Smooth muscle cell (in vitro differentiated cells): ENCODE measurements around the gene STXBP3. TPM values are rescaled to one million over a fixed set of nuclear protein-coding genes. Genes with fewer than 3 reads are reported as not detected.
A peak's percentile ranks its signal among the peaks of the same experiment; 100 is the strongest.

Experiments used
- DNase-seq: peaks from one replicate; lab custom pipeline; 2025; ENCODE audit not compliant: unreplicated experiment; lab: John Stamatoyannopoulos, UW
- H2AFZ ChIP-seq: fragments of 200-600 bp; sonication (generic); 2 replicates; pipeline ENCODE4 v1.6.0; 2016; ENCODE audit warnings: antibody characterized with exemption, low read depth, mild to moderate bottlenecking
- H3F3A ChIP-seq: fragments of 200-600 bp; sonication (generic); 2 replicates; pipeline ENCODE4 v1.6.0; 2017; ENCODE audit warnings: antibody characterized with exemption, low read depth
- H3K27ac ChIP-seq: fragments of 200-600 bp; sonication (generic); 2 replicates; pipeline ENCODE4 v1.5.1; 2016; ENCODE audit warnings: low read depth, mild to moderate bottlenecking
- H3K27me3 ChIP-seq: fragments of 200-600 bp; sonication (generic); 2 replicates; pipeline ENCODE4 v1.6.1; 2016; ENCODE audit warnings: low read depth, mild to moderate bottlenecking
- H3K36me3 ChIP-seq: fragments of 200-600 bp; sonication (generic); 2 replicates; pipeline ENCODE4 v1.5.1; 2016; ENCODE audit warnings: low read depth
- H3K4me1 ChIP-seq: fragments of 200-600 bp; sonication (generic); 2 replicates; pipeline ENCODE4 v1.5.1; 2016; ENCODE audit warnings: low read depth
- H3K4me2 ChIP-seq: fragments of 200-600 bp; sonication (generic); 2 replicates; pipeline ENCODE4 v1.6.0; 2016; ENCODE audit warnings: mild to moderate bottlenecking
- H3K4me3 ChIP-seq: fragments of 200-600 bp; sonication (generic); 2 replicates; pipeline ENCODE4 v1.5.1; 2016; ENCODE audit warnings: mild to moderate bottlenecking
- H3K79me2 ChIP-seq: fragments of 200-600 bp; sonication (generic); 2 replicates; pipeline ENCODE4 v1.6.0; 2016; ENCODE audit warnings: low read depth, mild to moderate bottlenecking
- H3K9ac ChIP-seq: fragments of 200-600 bp; sonication (generic); 2 replicates; pipeline ENCODE4 v1.6.0; 2016; ENCODE audit warnings: low read depth
- H3K9me3 ChIP-seq: fragments of 200-600 bp; sonication (generic); replicated peaks from 2 replicates; pipeline ENCODE4 v1.5.1; 2016; ENCODE audit warnings: low read depth
- H4K20me1 ChIP-seq: fragments of 200-600 bp; sonication (generic); 2 replicates; pipeline ENCODE4 v1.6.0; 2016; ENCODE audit warnings: low read depth
- WGBS: methylation state at CpG from one replicate; pipeline ENCODE4 v1.1.7; 2016; ENCODE audit warnings: low lambda C conversion rate; 5-methylcytosine and 5-hydroxymethylcytosine counted together
- polyA plus RNA-seq: library from polyadenylated mRNA; unstranded; fragments of >200 nt; fragmentation: Nextera tagmentation; extraction: Ambion mirVana; gene quantifications from 2 replicates; pipeline ENCODE4 v1.2.1, GENCODE V29; 2016
- total RNA-seq: library from RNA; depleted of rRNA; stranded (reverse); fragments of >200 nt; gene quantifications from 2 replicates; pipeline ENCODE4 v1.2.3, GENCODE V29; 2014
- TF ChIP-seq, protein P1 (sequence below): fragments of 200-600 bp; sonication (generic); IDR thresholded peaks from 2 replicates; pipeline ENCODE4 v1.5.1; 2017; ENCODE audit warnings: borderline replicate concordance, mild to moderate bottlenecking, antibody characterized with exemption; ENCODE audit not compliant: insufficient read depth, poor library complexity, severe bottlenecking

The STXBP3 gene
- total and polyA plus RNA-seq, 2 experiments from 2014 or later, result 27.9 to 69.8 TPM

DNA sequence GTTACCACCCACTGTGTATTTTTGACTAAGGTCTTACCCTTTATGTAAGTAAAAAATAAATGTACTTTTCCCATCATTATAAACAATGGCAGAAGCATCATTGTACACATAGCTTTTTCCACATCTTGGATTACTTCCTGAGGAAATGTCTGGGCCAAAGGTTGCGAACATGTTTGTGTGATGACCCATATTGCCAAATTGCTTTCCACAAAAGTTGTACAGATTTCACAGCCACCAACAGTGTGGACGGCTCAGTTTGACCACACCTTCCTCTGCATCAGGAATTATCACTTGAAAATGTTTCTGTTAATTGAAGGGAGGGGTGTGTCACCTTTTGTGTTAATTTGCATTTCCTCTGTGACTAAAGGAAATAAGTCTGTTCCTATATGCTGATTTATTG lies 84.8 kb downstream of the STXBP3 start:
- H3K36me3 ChIP-seq, result no peaks in the 10 kb centered on the region
- no peaks in the 10 kb centered on the region for H3K27me3 ChIP-seq
- H3K4me2 ChIP-seq, result peak overlapping the region; percentile 71
- H3F3A ChIP-seq, result peaks cover 4% of the 10 kb centered on the region
- peaks cover 7% of the 10 kb centered on the region for H3K4me1 ChIP-seq
- no peak for DNase-seq
- H3K9ac ChIP-seq, result peak overlapping the region; percentile 70
- H3K27ac ChIP-seq, result peak overlapping the region; percentile 95
- peak overlapping the region; percentile 56 for H2AFZ ChIP-seq
- no peak overlapping the region for H3K4me3 ChIP-seq
- no peaks in the 10 kb centered on the region for H3K9me3 ChIP-seq
- TF ChIP-seq, protein P1, sequence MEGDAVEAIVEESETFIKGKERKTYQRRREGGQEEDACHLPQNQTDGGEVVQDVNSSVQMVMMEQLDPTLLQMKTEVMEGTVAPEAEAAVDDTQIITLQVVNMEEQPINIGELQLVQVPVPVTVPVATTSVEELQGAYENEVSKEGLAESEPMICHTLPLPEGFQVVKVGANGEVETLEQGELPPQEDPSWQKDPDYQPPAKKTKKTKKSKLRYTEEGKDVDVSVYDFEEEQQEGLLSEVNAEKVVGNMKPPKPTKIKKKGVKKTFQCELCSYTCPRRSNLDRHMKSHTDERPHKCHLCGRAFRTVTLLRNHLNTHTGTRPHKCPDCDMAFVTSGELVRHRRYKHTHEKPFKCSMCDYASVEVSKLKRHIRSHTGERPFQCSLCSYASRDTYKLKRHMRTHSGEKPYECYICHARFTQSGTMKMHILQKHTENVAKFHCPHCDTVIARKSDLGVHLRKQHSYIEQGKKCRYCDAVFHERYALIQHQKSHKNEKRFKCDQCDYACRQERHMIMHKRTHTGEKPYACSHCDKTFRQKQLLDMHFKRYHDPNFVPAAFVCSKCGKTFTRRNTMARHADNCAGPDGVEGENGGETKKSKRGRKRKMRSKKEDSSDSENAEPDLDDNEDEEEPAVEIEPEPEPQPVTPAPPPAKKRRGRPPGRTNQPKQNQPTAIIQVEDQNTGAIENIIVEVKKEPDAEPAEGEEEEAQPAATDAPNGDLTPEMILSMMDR, result no peak
- H4K20me1 ChIP-seq, result no peaks in the 10 kb centered on the region
- H3K79me2 ChIP-seq, result no peaks in the 10 kb centered on the region
- WGBS, result 63% methylated on average over 2 of the region's 2 CpGs

DNA sequence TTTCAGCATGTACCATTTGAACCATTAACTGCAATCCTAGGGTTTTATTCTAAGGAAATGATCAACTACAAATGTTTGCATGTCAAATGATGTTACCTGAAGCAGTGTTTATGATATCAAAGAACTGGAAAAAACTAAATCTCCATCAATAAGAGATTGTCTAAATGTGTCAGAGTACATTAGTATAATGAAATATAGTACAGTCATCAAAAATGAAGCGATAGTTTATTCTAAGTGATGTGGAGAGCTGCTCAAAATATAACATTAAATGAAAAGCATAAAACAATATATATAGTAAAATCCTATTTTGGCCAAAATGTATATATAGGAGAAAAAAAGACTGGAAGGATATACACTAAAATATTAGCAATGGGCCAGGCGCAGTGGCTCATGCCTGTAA lies 86.5 kb downstream of the STXBP3 start:
- DNase-seq, result no peak
- Histone ChIP-seq H3F3A (peaks cover 4% of the 10 kb centered on the region), H3K36me3 (no peaks in the 10 kb centered on the region), H2AFZ (no peak overlapping the region), H4K20me1 (no peaks in the 10 kb centered on the region), H3K27ac (no peak overlapping the region), H3K4me1 (peaks cover 7% of the 10 kb centered on the region), H3K9ac (no peak overlapping the region), H3K4me2 (no peak overlapping the region), H3K79me2 (no peaks in the 10 kb centered on the region), H3K9me3 (no peaks in the 10 kb centered on the region), H3K27me3 (no peaks in the 10 kb centered on the region), H3K4me3 (no peak overlapping the region)
- TF ChIP-seq, protein P1, result no peak
- WGBS, result 99% methylated on average over 2 of the region's 2 CpGs

DNA sequence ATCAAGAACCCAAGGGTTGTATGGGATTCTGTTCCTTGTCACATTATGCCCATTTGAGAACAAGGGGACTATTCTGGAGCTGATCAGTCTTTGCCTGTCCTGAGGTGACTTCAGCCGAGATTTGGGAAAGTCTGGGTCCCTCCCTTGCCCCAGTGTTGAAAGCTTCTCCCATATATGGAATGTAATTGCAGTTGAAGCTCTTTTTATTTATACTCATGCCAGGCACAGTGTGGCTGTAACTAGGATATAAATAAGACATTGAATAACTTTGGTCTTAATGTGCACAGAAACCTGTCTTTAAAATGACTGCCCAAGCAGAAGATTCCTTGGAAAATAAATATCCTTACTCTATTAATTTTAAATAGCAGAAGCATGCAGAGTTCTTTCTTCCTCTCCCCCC lies 95.2 kb downstream of the STXBP3 start:
- no peak overlapping the region for H3K9ac ChIP-seq
- 61% methylated on average over 1 of the region's 1 CpG for WGBS
- H3K4me2 ChIP-seq, result no peak overlapping the region
- no peaks in the 10 kb centered on the region for H3K36me3 ChIP-seq
- H2AFZ ChIP-seq, result no peak overlapping the region
- H3K9me3 ChIP-seq, result peaks cover 3% of the 10 kb centered on the region
- H3K79me2 ChIP-seq, result no peaks in the 10 kb centered on the region
- H3K27ac ChIP-seq, result no peak overlapping the region
- TF ChIP-seq, protein P1, result no peak
- DNase-seq, result no peak
- H4K20me1 ChIP-seq, result no peaks in the 10 kb centered on the region
- peaks cover 13% of the 10 kb centered on the region for H3K4me1 ChIP-seq
- H3K4me3 ChIP-seq, result no peak overlapping the region
- no peaks in the 10 kb centered on the region for H3K27me3 ChIP-seq
- no peaks in the 10 kb centered on the region for H3F3A ChIP-seq

DNA sequence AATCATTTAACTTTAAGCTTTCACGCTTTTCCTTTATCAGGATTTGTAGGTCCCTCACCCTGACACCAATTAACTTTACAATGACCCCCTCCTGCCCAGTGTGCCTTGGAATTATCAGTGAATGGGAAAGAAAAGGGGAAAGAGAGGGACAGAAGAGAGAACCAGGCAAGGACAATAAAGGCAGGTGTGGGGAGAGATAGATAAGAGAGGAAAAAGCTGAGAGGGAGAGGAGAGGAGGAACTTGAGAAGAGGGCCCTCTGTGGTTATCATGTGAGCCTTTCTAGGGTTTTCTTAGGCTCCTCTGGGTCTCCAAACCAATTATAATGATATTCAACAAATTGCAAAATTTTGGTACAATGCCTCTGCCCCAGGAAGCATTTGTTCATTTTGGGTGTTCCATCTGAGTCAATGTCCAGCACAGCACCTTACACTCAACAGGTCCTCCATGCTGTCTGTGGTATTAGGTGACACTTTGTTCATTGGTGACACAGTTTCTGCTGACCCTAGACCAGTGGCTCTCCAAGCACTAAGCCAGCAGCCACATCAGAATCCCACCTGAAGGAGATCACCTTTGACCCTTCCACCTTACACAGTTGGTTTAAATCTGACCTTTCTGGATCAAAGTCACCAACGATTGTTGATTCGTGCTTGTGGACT lies 96.2 kb downstream of the STXBP3 start:
- H3K4me1 ChIP-seq, result peaks cover 13% of the 10 kb centered on the region
- no peaks in the 10 kb centered on the region for H3K27me3 ChIP-seq
- H3F3A ChIP-seq, result no peaks in the 10 kb centered on the region
- no peak overlapping the region for H3K27ac ChIP-seq
- no peak overlapping the region for H3K9ac ChIP-seq
- 82% methylated on average over 3 of the region's 3 CpGs for WGBS
- TF ChIP-seq, protein P1, result no peak
- no peaks in the 10 kb centered on the region for H4K20me1 ChIP-seq
- H2AFZ ChIP-seq, result no peak overlapping the region
- H3K4me3 ChIP-seq, result no peak overlapping the region
- H3K9me3 ChIP-seq, result peaks cover 3% of the 10 kb centered on the region
- DNase-seq, result no peak
- H3K4me2 ChIP-seq, result no peak overlapping the region
- no peaks in the 10 kb centered on the region for H3K36me3 ChIP-seq
- no peaks in the 10 kb centered on the region for H3K79me2 ChIP-seq
